Measurements from ENCODE around the gene EXOC6B.

- no peak for TF ChIP-seq FOXP1 (CRISPR knock-in tag; IDR thresholded peaks at IDR 0.05; ENCODE audit: borderline replicate concordance)
- no peak for TF ChIP-seq JUN (CRISPR knock-in tag; IDR thresholded peaks at IDR 0.05)
- no peak for TF ChIP-seq ZBTB21 (CRISPR knock-in tag; IDR thresholded peaks at IDR 0.05; ENCODE audit: borderline replicate concordance)
- TF ChIP-seq CTCF (IDR thresholded peaks at IDR 0.05): no peak
- no peak for TF ChIP-seq SOX15 (CRISPR knock-in tag; IDR thresholded peaks at IDR 0.05)
- TF ChIP-seq ATF2 (CRISPR knock-in tag; IDR thresholded peaks at IDR 0.05; ENCODE audit: borderline replicate concordance, low read depth): no peak
- TF ChIP-seq ATF3 (CRISPR knock-in tag; conservative IDR thresholded peaks at IDR 0.05): no peak
- no peak for TF ChIP-seq STAT6 (CRISPR knock-in tag; conservative IDR thresholded peaks at IDR 0.05; ENCODE audit: low read depth)
- TF ChIP-seq ZNF263 (CRISPR knock-in tag; IDR thresholded peaks at IDR 0.05; ENCODE audit: low read depth): no peak
- no peak for TF ChIP-seq CBFB (CRISPR knock-in tag; IDR thresholded peaks at IDR 0.05; ENCODE audit: low read depth)
These were observed 672.6 kb downstream of the EXOC6B start for GRCh38 chr2:72153026-72153791.
